HTR-8/SVneo (cell line): Measurements from ENCODE around the gene RASL10A.

ENCODE experiments used
- DNase-seq: peaks from one replicate; pipeline ENCODE4 v3.0.0; 2011; ENCODE audit warnings: low spot score, mixed read lengths; ENCODE audit not compliant: insufficient read length
- FAIRE-seq: peaks from 2 replicates; lab custom pipeline; 2011; peaks lifted over from hg19 to GRCh38; lab: Jason Lieb, UNC

RASL10A gene

DNA sequence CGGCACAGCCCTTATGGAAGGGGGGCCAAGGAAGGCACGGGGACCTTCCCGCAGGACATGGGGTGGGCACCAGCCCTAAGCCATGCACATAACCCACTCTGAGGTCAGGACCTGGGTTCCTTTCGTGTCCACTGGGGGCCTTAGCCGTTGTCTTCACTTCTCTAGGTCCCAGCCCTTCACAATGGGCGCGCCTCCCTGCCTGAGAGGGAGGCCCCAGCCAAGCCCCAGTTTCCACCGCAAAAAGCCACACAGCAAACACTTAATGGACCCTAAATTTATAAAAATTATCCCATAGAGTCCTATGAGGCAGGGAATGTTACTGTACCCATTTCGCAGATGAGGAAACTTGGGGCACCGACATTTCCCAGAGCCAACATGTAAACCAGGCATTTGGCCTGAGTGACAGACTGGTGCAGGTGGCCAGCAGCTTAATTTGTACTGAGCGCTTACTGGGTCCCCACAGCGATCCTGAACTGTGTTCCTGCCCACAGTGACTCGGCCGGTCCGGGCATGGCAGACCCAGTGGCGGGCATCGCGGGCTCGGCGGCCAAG lies 7.8 kb downstream of the RASL10A start:
- no peak for DNase-seq

DNA sequence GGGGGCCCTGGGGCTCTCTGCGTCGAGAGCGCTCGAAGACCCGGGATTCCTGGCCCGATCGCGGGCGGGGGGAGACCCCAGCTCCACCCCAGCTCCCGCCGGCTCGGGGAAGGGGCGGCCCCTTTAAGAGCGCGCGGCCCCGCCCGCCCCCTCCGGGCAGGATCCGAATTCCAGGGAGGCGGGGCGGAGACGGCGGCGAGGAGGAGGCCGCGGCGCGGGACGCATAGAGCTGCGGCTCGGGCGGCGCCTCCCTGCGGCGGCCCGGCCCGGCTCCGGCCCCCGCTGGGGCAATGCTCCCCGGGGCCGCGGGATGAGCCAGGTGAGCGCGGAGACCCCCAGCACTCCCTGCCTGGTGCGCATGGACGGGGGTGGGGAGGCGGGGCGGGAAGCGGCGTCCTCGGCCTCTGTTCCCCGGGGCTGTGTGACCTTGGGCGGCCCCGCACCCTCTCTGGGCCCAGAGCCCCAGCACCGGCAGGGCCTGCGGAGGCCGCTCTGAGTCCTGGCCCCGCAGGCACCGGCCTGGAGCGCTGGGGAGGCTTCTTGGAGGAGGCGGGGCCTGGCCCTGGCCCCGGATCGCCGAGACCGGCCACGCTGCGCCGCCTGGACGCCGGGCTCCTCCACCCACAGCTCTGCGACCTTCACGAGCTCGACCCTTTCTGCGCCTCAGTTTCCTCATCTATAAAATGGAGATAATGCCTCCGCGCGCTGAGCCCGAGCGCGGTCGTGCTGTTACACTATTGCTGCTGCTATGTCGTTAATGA lies 8.5 kb downstream of the RASL10A start:
- DNase-seq (peak; percentile 57), FAIRE-seq (no peak)

More for the DNA sequence above, 7.8 kb downstream of the RASL10A start:
- FAIRE-seq, result no peak

DNA sequence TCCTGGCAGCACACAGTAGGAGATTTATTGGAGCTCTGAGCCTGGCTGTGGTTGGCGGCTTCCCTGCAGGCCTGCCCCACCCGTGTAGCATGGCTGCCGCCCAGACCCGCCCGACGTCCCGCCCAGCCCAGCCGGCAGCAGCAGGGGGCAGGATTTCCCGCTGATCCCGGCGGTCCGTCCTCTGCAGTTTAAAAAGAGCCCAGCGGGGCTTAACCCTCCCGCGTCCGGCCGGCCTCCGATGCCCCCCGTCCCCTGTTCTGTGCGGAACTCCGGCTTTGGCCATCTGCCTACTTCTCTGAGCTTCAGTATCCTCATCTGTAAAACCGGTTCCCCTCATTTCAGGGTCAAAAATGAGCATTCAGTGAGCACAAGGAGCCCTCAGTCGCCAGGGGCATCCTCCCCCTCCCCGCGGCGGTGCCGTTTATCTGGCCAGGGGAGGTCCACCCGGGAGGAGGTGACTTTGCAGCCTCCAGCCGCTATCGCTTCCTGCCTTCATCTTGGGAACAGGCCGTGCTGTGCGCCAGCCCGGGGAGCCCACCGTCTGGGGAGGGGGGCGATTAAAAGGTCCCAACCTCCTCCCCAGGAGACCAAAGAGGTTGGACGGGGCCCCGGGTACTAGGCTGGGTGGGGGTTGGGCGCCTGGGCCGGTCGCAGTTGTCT lies 9.2 kb downstream of the RASL10A start, which contains the start of gene GAS2L1:
Gene GAS2L1 (plus strand): TSS at position 476 of the 660 bp plus-strand sequence. CDS start 1,456 bp downstream, outside the sequence.
- DNase-seq, result peak; percentile 81
- FAIRE-seq, result no peak

DNA sequence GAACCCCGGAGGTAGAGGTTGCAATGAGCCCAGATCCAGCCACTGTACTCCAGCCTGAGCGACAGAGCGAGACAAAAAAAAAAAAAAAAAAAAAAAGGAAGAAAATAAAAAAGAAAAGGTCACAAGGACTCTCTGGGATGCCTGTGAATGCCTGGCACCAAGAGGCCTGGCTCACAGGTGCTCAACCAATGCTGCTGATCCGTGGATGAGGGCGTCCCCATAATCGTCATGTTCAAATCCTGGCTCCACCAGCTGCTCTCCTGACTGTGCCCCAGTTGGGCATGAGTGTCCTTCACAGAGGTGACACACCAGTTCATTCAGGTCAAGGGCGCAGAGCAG lies 9.7 kb downstream of the RASL10A start:
- no peak for FAIRE-seq
- DNase-seq, result no peak

DNA sequence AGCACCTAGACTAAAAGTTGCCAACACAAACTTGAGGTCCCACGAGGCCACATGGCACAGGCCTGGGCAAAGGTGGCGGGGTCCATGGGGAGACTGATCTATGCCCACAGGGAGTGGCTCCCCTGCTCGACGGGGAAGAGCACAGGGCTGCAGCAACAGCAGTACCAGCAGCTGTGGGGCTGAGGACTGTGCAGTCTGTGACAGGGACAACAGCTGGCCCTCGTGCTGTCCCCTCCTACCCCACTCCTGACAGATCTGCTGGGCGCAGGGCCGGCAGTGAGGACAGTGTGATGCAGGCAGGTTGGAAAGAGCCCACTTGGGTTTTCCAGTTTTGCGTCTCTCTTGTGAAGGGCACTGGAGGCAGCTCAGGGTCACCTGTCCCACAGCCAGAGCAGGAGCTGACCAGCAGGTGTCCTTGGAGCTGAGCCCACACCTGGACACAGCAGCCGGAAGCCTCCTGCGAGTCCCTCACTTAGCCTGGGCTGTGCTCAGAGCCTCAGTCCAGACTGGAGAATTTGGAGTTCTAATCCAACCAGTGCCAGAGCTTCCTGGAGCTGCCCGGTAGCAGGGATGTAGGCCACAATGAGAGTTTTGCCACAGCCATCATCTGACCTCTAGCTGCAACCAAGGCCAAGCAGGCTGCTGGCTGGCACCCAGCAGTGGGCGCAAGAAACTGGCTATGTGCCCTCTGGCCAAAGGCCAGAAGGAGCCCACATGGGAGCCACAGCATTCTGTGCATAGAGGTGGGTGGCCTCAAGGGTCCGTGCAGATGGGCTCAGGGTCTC lies 12.6 kb downstream of the RASL10A start:
- no peak for DNase-seq
- FAIRE-seq, result no peak

DNA sequence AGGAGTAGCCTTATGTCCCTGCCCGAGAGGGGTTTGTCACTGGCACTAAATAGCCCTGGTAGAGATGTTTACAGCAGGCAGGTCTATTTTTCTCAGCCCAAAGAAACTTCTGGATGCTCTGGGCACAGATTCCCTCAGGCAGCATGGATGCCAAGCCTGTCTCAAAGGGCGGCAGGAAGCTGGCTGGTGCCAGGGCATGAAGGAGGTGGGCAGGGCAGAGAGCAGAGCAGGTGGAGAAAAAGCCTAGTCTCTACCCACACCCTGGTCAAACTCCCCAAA lies 13.2 kb downstream of the RASL10A start:
- FAIRE-seq (no peak), DNase-seq (no peak)

DNA sequence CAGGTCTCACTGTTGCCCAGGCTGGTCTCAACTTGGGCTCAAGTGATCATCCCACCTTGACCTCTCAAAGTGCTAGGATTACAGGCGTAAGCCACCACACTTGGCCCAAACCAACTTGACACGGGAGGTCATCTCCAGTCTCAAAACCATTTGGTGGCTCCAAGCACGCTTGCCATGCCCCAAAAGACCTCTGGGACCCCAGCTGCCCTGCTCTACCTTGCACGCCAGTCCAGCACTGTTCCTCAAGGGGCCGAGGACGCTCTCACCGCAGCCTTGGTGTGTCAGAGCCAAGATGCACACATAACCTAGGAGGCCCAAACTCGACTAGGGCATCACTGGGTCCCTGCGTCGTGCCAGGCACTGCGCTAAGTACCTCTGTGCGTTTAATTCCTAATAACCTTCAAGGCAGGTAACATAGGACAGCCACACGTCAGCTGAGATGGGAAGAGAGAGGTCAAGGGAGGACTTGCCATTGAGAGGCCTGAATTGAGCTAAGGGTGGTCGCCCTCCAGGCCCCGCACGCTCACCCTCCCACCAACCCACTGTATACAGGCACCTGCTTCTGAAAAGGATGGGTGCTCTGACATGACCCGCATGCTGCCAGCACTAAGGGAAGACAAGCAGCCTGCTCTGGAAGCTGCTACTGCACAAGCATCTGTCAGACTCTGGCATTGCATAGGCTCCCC lies 13.6 kb downstream of the RASL10A start:
- no peak for DNase-seq
- no peak for FAIRE-seq

DNA sequence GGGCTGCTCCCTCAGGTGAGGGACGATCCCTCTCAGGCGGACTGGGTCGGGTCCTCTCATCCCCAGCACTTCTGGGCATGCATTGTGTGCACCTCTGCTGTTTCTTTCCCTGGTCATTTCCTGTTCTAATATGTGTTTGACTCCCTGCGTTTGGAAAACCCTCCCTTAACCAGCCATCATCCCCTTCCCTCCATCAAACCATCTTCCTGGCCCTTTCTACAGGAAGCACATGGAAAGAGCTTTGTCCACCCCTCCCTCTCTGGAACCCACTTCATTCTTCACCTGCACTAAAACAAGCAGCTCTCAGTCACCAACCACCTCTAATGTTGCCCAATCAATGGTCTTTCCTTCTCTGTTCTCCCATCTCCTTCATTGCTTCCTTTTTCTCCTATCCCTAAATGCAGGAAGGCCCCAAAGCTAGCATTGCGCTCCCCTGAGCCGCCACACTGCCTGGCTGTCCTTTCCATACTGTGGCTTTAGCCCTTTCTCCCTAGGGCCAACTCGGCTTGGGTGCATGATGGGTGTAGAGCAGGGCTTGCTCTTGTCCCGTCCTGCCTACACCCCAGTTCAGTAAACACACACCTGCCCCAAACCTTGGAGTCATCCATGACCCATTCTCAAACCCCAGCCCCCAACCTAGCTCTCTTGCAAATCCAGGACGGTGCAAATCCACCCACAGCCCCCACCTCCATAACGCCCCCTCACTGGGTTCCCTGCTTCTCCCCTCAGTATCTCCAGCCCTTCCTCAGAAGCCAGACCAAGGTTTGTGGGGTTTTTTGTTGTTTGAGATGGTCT lies 14.5 kb downstream of the RASL10A start:
- no peak for DNase-seq
- no peak for FAIRE-seq

DNA sequence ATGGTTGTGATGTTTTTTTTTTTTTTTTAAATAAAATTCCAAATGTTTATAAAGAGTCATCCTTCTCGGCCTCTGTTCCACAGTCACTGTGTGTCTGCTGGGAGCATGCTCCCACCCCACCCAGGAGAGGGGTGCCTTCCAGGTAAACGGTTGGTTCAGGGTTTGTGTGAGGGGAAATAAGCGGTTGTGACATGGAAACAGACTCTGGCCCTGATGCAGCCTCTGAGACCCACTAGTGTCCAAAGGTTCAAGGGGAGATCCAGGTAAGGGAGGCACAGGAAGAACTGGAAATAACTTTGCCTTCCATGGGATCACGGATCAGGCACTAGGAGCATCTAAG lies 15.1 kb downstream of the RASL10A start:
- no peak for FAIRE-seq

DNA sequence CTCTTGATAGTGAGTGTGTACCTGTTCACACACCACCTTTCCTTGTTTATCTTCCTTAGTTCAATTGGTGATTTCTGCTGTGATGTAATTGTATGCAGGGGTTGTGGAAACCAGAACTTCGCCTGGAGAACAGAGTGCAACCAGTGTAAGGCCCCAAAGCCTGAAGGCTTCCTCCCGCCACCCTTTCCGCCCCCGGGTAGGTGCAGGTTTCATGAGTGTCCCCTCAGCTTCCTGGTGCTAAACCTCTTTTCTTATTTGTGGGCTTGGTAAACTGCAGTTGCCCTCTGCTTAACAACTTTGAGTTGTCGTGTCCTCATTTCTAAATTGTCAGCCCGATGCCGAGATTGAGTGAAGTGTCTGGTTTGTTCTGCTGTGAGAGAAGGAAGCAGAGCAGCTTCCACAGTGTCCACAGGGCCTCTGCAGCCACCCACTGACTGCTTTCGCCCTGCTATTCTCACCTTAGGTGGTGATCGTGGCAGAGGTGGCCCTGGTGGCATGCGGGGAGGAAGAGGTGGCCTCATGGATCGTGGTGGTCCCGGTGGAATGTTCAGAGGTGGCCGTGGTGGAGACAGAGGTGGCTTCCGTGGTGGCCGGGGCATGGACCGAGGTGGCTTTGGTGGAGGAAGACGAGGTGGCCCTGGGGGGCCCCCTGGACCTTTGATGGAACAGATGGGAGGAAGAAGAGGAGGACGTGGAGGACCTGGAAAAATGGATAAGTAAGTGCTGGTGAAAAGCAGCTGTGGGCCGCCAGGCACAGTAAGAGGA lies 16.2 kb downstream of the RASL10A start:
- FAIRE-seq, result no peak
- DNase-seq, result no peak

More for the DNA sequence above, 15.1 kb downstream of the RASL10A start:
- DNase-seq, result no peak

DNA sequence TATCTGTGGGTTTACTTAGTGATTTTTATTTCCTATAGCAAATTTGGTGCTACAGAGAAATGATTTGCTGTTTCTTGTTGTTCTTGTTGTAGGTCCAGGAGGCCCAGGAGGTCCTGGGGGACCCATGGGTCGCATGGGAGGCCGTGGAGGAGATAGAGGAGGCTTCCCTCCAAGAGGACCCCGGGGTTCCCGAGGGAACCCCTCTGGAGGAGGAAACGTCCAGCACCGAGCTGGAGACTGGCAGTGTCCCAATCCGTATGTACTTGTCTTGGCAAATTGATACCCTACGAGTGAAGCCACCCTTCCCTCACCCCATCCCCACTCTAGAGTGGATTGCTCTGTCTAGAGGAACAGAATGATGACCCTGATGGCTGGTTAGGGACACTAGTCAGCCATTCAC lies 16.9 kb downstream of the RASL10A start:
- no peak for FAIRE-seq

DNA sequence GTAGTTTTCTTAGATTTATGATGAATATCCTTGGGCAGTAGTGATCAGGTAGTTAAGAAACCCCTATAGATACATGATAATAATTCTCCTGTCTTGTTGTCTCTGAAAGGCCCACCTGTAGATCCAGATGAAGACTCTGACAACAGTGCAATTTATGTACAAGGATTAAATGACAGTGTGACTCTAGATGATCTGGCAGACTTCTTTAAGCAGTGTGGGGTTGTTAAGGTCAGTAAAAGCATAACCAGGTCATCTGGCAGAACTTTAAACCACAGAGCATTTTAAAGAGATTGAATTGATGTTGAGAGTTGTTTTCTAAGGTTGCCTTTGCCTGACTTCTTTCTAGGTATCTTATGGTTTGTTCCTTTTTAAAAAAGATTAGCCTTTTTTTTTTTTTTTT lies 23.1 kb downstream of the RASL10A start:
- FAIRE-seq, result no peak

More for the DNA sequence above, 16.9 kb downstream of the RASL10A start:
- DNase-seq, result no peak

DNA sequence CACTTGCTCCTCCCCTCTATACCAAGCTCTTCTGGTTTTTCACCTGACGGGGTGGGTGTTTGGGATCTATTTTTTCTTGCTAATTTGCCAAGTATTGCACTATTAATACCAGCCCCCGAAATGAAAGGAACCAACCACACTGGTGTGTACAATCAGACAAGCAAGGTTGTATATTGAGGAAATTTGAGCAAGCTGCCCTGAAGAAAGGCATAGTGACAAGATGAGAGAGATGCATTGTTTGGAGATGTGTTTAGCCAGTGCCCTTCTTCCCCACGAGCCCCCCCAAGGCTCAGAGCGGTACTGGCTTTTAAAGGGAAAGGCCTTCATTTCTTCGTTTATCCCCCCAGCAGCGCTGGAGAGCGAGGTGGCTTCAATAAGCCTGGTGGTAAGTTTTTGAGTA lies 24.3 kb downstream of the RASL10A start:
- DNase-seq (no peak), FAIRE-seq (no peak)

More for the DNA sequence above, 23.1 kb downstream of the RASL10A start:
- no peak for DNase-seq

DNA sequence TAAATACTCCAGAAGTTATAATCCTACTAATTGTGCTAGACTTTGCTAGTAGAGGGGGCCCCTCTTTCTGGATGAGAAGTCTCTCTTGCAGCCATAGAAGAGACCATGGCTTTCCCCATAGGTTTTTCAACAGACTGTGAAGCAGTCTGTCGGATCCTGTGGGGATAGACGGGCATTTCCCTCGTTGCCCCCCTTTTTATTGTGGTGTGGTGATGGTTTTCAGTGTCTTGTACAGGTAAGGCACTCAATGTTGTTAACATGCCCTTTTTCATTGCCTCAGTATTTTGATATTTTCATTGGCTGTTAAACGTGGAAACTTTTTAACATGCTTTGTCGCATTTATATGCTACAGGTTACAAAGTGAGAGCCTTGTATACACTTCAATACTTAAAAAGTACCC lies 25.4 kb downstream of the RASL10A start:
- FAIRE-seq (no peak), DNase-seq (no peak)

DNA sequence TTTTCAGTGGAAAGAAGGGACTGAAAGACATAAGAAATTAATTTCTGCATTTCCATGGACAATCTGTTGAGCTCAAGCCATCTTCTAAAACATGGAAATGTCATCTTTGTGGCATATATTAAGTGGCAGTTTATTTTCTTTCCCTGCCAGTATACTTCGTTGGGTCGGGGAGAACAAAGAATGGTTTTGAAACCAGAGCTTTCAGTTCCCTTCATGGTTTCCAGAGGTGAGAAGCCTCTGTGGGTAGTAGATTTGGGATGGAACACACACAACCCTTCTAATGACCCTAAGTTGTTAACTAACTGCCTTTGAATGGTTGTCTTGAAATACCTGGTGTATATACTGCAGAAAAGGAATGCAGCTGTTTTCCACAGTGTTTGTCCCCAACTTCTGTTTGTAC lies 26.7 kb downstream of the RASL10A start:
- FAIRE-seq (no peak), DNase-seq (no peak)

DNA sequence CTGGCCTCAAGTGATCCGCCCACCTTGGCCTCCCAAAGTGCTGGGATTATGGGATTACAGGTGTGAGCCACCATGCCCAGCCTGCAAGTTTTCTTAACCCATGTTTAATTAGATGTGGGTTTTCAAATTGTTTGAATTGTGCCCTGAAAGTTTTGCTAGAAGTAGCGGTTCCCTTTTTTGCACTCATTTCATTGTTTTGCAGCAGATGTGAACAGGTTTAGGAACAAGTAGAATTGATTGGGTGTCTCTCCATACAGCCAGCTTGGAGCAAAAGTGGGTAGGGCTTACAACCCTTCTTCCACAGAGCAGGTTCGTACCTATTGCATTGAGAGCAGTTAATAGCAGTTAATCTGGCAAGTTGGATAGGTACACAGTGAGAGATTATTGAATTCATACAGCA lies 31.3 kb downstream of the RASL10A start:
- DNase-seq, result no peak
- FAIRE-seq, result no peak

DNA sequence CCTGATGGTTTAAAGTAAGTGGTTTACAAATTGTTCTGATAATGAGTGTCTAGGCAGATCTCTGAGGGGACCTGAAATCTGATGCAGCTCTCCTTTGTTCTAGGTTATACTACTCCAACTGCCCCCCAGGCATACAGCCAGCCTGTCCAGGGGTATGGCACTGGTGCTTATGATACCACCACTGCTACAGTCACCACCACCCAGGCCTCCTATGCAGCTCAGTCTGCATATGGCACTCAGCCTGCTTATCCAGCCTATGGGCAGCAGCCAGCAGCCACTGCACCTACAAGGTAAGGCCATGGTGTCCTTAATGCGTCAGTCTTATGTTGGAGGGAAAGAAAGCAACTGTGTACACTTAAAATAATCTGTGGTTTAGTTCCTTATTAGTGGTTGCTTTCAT lies 37.6 kb downstream of the RASL10A start:
- FAIRE-seq, result no peak
- no peak for DNase-seq

DNA sequence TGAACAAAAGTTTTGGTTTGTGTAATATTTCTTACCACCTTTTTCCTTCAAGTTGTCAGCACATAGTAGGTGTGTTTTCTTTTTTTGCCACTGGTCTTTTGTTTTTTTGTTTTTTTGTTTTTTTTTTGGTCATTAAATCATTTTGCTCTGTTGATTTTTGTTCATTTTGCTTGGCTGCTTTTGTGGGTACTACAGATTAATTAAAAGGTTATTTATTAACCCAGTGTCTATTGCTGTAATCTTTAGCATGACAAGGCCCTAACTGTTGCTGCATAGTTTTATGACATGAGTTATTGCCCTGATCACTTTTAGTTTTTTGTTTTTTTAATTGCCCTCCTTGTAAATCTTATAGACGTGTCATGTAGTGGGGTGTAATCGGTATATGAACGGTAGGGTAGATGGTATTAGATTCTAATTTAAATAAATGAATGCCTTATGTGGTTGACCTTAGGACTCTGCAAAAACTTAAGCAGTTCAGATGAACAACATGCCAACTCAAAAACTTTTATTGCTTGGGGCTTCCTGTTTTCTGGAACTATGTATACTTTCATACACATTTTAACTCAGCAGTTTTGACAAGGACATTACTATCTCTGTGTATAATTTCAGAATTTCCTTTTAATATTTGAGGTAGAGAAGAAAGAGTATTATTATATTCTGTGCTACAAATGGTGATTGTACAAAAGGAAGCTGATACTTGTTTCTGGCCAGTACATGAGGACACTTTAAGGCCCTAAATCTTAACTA lies 39.5 kb downstream of the RASL10A start:
- DNase-seq (no peak), FAIRE-seq (no peak)
